Keratinocyte (primary cell): ENCODE measurements around the gene ELF1. TPM values are rescaled to one million over a fixed set of nuclear protein-coding genes. Genes with fewer than 3 reads are reported as not detected.

Source experiments
- DNase-seq: peaks from one replicate; pipeline ENCODE4 v3.0.0-alpha.2; 2011; ENCODE audit warnings: low read depth, missing footprints, low spot score
- FAIRE-seq: peaks from 2 replicates; lab custom pipeline; 2011; peaks lifted over from hg19 to GRCh38; lab: Jason Lieb, UNC
- H2AFZ ChIP-seq: 2 replicates; pipeline ENCODE4 v1.6.0; 2012; ENCODE audit warnings: low read length, control low read depth, inconsistent platforms; ENCODE audit not compliant: control insufficient read depth
- H3K27ac ChIP-seq: 2 replicates; pipeline ENCODE4 v1.5.1; 2011; ENCODE audit warnings: low read length; ENCODE audit not compliant: control insufficient read depth, insufficient read depth
- H3K27me3 ChIP-seq: 3 replicates; pipeline ENCODE4 v1.6.0; 2011; ENCODE audit warnings: low read length; ENCODE audit not compliant: control insufficient read depth, insufficient read depth; ENCODE audit errors: extremely low read depth
- H3K36me3 ChIP-seq, 2 experiments: 2 replicates in 1 of 2; 3 replicates in 1 of 2; pipeline ENCODE4 v1.5.1; 2011; ENCODE audit warnings: low read length in 2 of 2, mild to moderate bottlenecking in 1 of 2; ENCODE audit not compliant: control insufficient read depth in 2 of 2, insufficient read depth in 2 of 2; ENCODE audit errors: extremely low read depth in 1 of 2
- H3K4me1 ChIP-seq: 3 replicates; pipeline ENCODE4 v1.5.1; 2011; ENCODE audit warnings: low read length; ENCODE audit not compliant: control insufficient read depth, insufficient read depth; ENCODE audit errors: extremely low read depth
- H3K4me2 ChIP-seq: 3 replicates; pipeline ENCODE4 v1.6.0; 2011; ENCODE audit warnings: low read depth, low read length; ENCODE audit not compliant: control insufficient read depth, insufficient read depth; ENCODE audit errors: extremely low read depth
- H3K4me3 ChIP-seq, 3 experiments: fragments of 200-600 bp in 1 of 3; sonication (generic) in 1 of 3; 2 replicates in 2 of 3; 3 replicates in 1 of 3; pipeline ENCODE4 v1.5.1; 2011 to 2016; ENCODE audit warnings: low read length in 3 of 3, mild to moderate bottlenecking in 3 of 3, control low read depth in 2 of 3, inconsistent platforms in 1 of 3, low read depth in 1 of 3, mixed read lengths in 1 of 3, mixed run types in 1 of 3, moderate library complexity in 1 of 3; ENCODE audit not compliant: control insufficient read depth in 2 of 3, insufficient read depth in 2 of 3; ENCODE audit errors: extremely low read depth in 1 of 3
- H3K79me2 ChIP-seq: 2 replicates; pipeline ENCODE4 v1.6.0; 2012; ENCODE audit warnings: low read length; ENCODE audit not compliant: control insufficient read depth, insufficient read depth
- H3K9ac ChIP-seq: 3 replicates; pipeline ENCODE4 v1.6.0; 2011; ENCODE audit warnings: low read length; ENCODE audit not compliant: control insufficient read depth, insufficient read depth; ENCODE audit errors: extremely low read depth
- H3K9me1 ChIP-seq: 3 replicates; pipeline ENCODE4 v1.6.0; 2011; ENCODE audit warnings: low read length; ENCODE audit not compliant: control insufficient read depth, insufficient read depth; ENCODE audit errors: extremely low read depth
- H3K9me3 ChIP-seq: 2 replicates; pipeline ENCODE4 v1.5.1; 2012; ENCODE audit warnings: low read depth, low read length; ENCODE audit not compliant: control insufficient read depth
- H4K20me1 ChIP-seq: 3 replicates; pipeline ENCODE4 v1.6.0; 2011; ENCODE audit warnings: low read length; ENCODE audit not compliant: control insufficient read depth, insufficient read depth; ENCODE audit errors: extremely low read depth
- EZH2 ChIP-seq: IDR thresholded peaks from one replicate; pipeline ENCODE4 v1.6.1; 2012; ENCODE audit warnings: inconsistent platforms, mild to moderate bottlenecking, low read length, moderate library complexity
- dilution Hi-C: fragments of 300-500 bp; cut with MboI; formaldehyde crosslinking; loops from one replicate; pipeline ENCODE4 v1.7.0; 2020; ENCODE audit warnings: low sequenced_read_pairs; ENCODE audit not compliant: extremely low pct_ligation_motif_present
- polyA plus RNA-seq, 5 experiments: library from polyadenylated mRNA; depleted of rRNA in 3 of 5; stranded (reverse) in 3 of 5; stranded (forward) in 1 of 5; unstranded in 1 of 5; fragments of >200 nt; gene quantifications; 1 replicate in 1 of 5; 2 replicates in 3 of 5; 3 replicates in 1 of 5; pipeline versions ENCODE4 v1.2.1 to v1.2.3, GENCODE V29; 2011 to 2012; ENCODE audit warnings: missing spikeins in 2 of 5, low read depth in 1 of 5, low replicate concordance in 1 of 5
- TF ChIP-seq, protein P1 (sequence below), 3 experiments: IDR thresholded peaks in 1 of 3; conservative IDR thresholded peaks in 1 of 3; optimal IDR thresholded peaks in 1 of 3; 2 replicates in 2 of 3; 3 replicates in 1 of 3; pipeline versions ENCODE3 to v1.5.1; 2011; ENCODE audit warnings: low read length in 3 of 3, mild to moderate bottlenecking in 3 of 3, moderate library complexity in 2 of 3, control low read depth in 1 of 3, inconsistent platforms in 1 of 3; ENCODE audit not compliant: insufficient read depth in 2 of 3; ENCODE audit errors: extremely low read depth in 1 of 3

The ELF1 gene
- polyA plus RNA-seq, 1 donor (not counting 4 experiments of a cell fraction or from before 2014, with no cell fraction given), result 57.6 TPM

- H4K20me1 ChIP-seq, result no peaks in the 10 kb centered on the region
- no peak for FAIRE-seq
These were observed 42.2 kb upstream of the ELF1 start, which contains the start of gene WBP4 for GRCh38 chr13:41061075-41061913. Gene WBP4 (plus strand): TSS chr13:41061509. CDS start chr13:41061674, 165 bp downstream.

GRCh38 chr13:41060724-41061074, 41.6 kb upstream of the ELF1 start:
- H3K4me3 ChIP-seq, result peak overlapping the region; percentile 89 to 91 (median 90)
- H3K36me3 ChIP-seq, result peaks cover 0 to 10% of the 10 kb centered on the region in 2 experiments
- H3K9me3 ChIP-seq, result no peaks in the 10 kb centered on the region
- TF ChIP-seq, protein P1, sequence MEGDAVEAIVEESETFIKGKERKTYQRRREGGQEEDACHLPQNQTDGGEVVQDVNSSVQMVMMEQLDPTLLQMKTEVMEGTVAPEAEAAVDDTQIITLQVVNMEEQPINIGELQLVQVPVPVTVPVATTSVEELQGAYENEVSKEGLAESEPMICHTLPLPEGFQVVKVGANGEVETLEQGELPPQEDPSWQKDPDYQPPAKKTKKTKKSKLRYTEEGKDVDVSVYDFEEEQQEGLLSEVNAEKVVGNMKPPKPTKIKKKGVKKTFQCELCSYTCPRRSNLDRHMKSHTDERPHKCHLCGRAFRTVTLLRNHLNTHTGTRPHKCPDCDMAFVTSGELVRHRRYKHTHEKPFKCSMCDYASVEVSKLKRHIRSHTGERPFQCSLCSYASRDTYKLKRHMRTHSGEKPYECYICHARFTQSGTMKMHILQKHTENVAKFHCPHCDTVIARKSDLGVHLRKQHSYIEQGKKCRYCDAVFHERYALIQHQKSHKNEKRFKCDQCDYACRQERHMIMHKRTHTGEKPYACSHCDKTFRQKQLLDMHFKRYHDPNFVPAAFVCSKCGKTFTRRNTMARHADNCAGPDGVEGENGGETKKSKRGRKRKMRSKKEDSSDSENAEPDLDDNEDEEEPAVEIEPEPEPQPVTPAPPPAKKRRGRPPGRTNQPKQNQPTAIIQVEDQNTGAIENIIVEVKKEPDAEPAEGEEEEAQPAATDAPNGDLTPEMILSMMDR (optimal IDR thresholded peaks at IDR 0.05 in 1 of 3, IDR thresholded peaks at IDR 0.05 in 1 of 3, conservative IDR thresholded peaks at IDR 0.05 in 1 of 3; ENCODE audit: extremely low read depth in 1 of 3, insufficient read depth in 2 of 3, low read length in 3 of 3), result no peak
- no peak for TF ChIP-seq EZH2
- H3K9me1 ChIP-seq, result no peaks in the 10 kb centered on the region
- DNase-seq (no peak), FAIRE-seq (no peak)
- H2AFZ ChIP-seq, result peak overlapping the region; percentile 99
- H3K27me3 ChIP-seq, result no peaks in the 10 kb centered on the region
- no peaks in the 10 kb centered on the region for H4K20me1 ChIP-seq
- H3K4me2 ChIP-seq, result peak overlapping the region; percentile 98
- H3K27ac ChIP-seq, result peak overlapping the region; percentile 99
- H3K9ac ChIP-seq, result peak overlapping the region; percentile 99
- peaks cover 65% of the 10 kb centered on the region for H3K79me2 ChIP-seq
- H3K4me1 ChIP-seq, result peaks cover 21% of the 10 kb centered on the region
- dilution Hi-C loops, result no loop called here

More at GRCh38 chr13:41061075-41061913, 42.2 kb upstream of the ELF1 start, which contains the start of gene WBP4:
- peak within 1 kb of the TSS; percentile 99 for H2AFZ ChIP-seq
- H3K79me2 ChIP-seq, result peaks cover 61% of the 10 kb centered on the region
- H3K9ac ChIP-seq, result peak within 1 kb of the TSS; percentile 99
- dilution Hi-C loops, result no loop called here
- TF ChIP-seq EZH2, result no peak
- TF ChIP-seq, protein P1 (optimal IDR thresholded peaks at IDR 0.05 in 1 of 3, IDR thresholded peaks at IDR 0.05 in 1 of 3, conservative IDR thresholded peaks at IDR 0.05 in 1 of 3; ENCODE audit: extremely low read depth in 1 of 3, insufficient read depth in 2 of 3, low read length in 3 of 3), result peak; percentile 13 to 43 (median 27)
- H3K4me3 ChIP-seq, result peak within 1 kb of the TSS; percentile 89 to 91 (median 90)
- DNase-seq, result peak; percentile 80
- H3K4me2 ChIP-seq, result peak within 1 kb of the TSS; percentile 98
- H3K27ac ChIP-seq, result peak within 1 kb of the TSS; percentile 99
- H3K27me3 ChIP-seq, result no peaks in the 10 kb centered on the region
- H3K9me3 ChIP-seq, result no peaks in the 10 kb centered on the region
- no peaks in the 10 kb centered on the region for H3K9me1 ChIP-seq
- peaks cover 21% of the 10 kb centered on the region for H3K4me1 ChIP-seq
- peaks cover 0 to 13% of the 10 kb centered on the region in 2 experiments for H3K36me3 ChIP-seq
